Measurements from ENCODE around the gene CSNK1E.

DNA sequence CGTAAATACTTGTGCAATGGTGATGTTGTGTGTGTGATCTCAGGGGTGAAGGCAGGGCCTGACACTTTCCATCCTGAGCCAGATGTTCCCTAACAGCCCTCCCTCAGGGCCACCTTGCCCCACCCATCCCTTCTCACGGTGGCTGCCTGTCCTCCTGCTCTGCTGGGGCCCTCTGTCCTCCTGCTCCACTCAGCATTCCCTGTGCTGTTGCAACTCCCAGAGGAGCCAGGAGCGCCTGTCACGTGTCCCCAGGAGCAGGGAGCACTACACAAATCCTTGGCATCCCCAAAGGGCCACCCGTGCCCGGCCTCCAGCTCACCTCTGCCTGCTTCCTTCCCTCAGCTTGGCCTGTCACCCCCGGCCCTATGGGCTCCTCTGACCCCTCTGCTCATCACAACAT is 10.2 kb upstream of the CSNK1E start:
- TF ChIP-seq, protein P1, sequence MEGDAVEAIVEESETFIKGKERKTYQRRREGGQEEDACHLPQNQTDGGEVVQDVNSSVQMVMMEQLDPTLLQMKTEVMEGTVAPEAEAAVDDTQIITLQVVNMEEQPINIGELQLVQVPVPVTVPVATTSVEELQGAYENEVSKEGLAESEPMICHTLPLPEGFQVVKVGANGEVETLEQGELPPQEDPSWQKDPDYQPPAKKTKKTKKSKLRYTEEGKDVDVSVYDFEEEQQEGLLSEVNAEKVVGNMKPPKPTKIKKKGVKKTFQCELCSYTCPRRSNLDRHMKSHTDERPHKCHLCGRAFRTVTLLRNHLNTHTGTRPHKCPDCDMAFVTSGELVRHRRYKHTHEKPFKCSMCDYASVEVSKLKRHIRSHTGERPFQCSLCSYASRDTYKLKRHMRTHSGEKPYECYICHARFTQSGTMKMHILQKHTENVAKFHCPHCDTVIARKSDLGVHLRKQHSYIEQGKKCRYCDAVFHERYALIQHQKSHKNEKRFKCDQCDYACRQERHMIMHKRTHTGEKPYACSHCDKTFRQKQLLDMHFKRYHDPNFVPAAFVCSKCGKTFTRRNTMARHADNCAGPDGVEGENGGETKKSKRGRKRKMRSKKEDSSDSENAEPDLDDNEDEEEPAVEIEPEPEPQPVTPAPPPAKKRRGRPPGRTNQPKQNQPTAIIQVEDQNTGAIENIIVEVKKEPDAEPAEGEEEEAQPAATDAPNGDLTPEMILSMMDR (optimal IDR thresholded peaks at IDR 0.05 in 1 of 3, IDR thresholded peaks at IDR 0.05 in 1 of 3, conservative IDR thresholded peaks at IDR 0.05 in 1 of 3; ENCODE audit: extremely low read depth in 1 of 3, insufficient read depth in 2 of 3, low read length in 3 of 3), result no peak
- no peak for TF ChIP-seq EZH2 (IDR thresholded peaks at IDR 0.05; ENCODE audit: low read length)
